Left colon (tissue), 2 donors: ENCODE results near the gene VPS35. TPM values are rescaled to one million over a fixed set of nuclear protein-coding genes. Genes with fewer than 3 reads are reported as not detected.
A peak's percentile ranks its signal among the peaks of the same experiment; 100 is the strongest.

Source experiments
- ATAC-seq: fragments of 200-7000 bp; cut with Tn5 transposase; one replicate; pipeline ENCODE4 v1.9.1; 2020; ENCODE audit warnings: mild to moderate bottlenecking, moderate library complexity
- DNase-seq, 2 donors: peaks; one replicate each; pipeline ENCODE4 v3.0.0-alpha.2; 2020
- intact Hi-C, 2 donors: fragments of 100-400 bp; cut with DNase I in 1 of 2; cut with micrococcal nuclease in 1 of 2; formaldehyde crosslinking; loops; one replicate each; pipeline versions ENCODE4 v1.11.2 to v1.14.0; 2022; cut with DNase I, micrococcal nuclease
- total RNA-seq, 2 donors: library from RNA; stranded (reverse); fragmentation: NEBNext Ultra II Directional; extraction: Animal tissue kit (Norgen Biotek cat#: 25700); gene quantifications; one replicate each; pipeline ENCODE4 v1.2.1, GENCODE V29; 2021
- donor health status: DM: no; HTN: no; CAD: no.
- donor health status: DM: yes; HTN: yes; CAD: no.

Gene VPS35
- total RNA-seq, 2 donors from 2014 or later: 82.1 to 108 TPM

DNA sequence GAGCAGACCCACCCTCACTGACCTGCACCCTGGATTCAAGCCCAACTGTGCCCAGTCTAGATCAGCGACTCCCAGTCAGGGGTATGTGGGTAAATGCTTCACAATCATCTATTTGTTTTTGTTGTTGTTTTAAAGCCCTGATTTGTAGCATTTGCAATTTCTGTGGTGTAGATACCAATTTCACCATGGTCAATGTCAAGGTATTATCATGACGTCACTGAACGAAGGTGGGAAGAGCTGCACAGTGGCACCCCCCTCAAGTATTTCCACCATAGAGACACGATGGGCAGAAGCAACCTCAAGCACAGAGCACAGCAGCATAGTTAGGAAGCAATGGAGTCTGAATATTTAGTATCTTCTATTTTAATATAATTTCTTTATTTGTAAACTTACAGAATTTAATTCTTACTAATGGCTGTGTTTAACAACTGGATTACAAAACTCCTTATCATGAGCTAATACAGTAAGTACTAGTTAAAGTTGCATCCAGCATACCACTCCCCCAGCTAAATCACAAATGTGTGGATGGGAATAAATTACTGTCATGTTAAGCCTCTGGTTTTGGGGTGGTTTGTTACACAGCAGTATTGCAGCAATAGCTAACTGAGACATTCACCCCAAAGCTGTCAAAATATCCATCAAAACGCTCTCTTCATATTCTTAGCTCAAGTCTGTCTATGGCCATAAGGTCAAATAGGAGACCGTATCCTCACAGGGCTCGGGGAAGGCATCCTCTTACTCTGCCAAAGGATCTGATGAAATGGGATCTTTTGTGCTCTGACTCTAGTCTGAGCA is 26.0 kb upstream of the VPS35 start:
- DNase-seq: no peak
- intact Hi-C loops: no loop called here
- no peak for ATAC-seq

DNA sequence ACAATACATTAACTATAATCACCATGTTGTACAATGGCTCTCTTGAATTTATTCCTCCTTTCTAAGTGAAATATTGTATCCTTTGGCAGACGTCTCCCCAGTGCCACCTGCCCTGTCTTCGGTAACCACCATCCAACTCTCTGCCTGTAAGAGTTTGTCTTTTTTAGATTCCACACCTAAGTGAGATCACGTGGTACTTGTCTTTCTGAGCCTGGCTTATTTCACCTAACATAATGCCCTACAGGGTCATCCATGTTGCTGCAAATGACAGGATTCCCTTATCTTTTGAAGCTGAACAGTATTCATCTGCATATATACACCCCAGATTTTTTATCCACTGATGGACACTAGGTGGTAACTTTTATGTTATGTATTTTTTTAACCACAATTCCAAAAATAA is 24.7 kb upstream of the VPS35 start:
- DNase-seq (no peak), ATAC-seq (no peak)
- intact Hi-C loops: no loop called here

DNA sequence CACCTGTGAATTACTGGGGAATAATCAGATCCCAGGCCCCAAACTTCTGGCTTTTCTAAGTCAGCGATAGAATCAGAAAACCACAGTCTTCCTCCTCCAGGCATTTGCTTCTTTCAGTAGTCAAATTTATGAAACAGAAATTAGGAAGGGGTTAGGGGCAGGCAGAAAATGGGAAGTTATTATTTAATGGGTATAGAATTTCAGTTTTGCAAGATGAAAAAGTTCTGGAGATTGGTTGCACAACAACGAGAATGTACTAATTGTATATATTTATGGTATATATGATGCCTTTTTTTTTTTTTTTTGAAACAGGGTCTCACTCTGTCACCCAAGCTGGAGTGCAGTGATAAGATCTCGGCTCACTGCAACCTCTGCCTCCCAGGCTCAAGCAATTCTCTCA is 23.9 kb upstream of the VPS35 start:
- intact Hi-C loops: no loop called here
- ATAC-seq: no peak

DNA sequence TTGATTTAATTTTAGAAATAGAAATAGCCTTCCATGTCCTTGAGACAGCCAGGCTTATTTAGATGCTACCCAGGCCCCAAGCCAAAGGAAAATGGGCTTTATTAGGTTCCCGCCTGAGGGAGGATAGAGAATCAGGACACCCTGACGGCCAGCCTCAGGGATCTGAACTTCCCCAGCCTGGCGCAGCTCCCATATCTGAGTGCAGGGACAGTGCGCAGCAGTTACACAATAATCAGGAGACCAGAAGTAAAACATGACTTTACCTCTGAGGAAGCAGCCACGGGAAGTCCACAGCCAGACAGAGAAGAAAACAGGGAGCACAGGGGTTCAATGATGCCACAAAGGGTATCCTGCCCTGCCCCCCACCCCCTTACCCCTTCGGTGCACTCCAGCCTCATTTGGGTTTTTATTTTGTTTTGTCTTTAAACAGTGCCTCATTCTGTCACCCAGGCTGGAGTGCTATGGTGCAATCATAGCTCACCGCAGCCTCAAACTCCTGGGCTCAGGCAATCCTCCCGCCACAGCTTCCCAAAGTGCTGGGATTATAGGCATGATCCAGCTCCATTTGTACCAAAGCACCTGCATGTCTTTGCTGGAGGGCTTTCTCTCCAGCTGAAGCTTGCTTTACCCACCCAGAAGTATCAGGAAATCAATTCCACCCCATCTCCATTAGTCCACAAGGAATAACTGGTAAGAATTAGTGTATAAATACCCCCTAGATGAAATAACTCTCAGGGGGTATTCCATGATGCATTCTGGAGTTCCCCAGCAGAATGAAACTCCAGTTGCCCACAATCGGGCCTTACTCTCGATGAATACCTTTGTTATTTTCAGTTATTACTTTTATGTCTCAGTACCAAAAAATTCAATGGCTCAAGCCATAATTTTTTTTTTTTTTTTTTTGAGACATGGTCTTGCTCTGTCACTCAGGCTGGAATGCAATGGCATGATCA is 22.4 kb upstream of the VPS35 start:
- DNase-seq: no peak
- intact Hi-C loops: no loop called here
- no peak for ATAC-seq

More for the DNA sequence above, 23.9 kb upstream of the VPS35 start:
- no peak for DNase-seq

DNA sequence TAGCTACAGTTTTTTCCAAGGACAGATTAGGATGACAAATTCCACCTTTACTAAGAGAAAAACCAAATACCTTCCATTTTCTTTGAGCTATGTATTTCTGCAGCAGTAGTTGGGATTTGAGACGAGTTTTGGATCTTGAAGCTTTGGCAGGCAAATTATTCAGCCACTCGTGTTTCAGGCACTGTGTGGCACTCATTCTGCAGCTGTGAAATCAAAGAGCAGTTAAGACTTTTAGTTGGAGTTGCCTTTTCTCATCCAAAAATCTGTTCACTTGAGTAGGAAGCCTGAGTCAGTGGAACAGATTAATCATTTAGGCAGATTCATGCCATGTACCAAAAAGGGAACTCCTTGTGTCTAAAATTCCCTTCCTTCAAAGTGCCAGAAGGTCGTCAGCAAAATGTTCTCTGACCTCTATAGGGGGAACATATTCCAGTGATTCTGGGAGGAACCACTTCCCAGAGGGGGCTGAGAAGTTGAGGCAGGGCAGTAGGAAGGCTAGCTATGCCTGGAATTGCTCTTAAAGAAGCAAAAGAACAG is 20.6 kb upstream of the VPS35 start:
- intact Hi-C loops: no loop called here
- no peak for ATAC-seq

DNA sequence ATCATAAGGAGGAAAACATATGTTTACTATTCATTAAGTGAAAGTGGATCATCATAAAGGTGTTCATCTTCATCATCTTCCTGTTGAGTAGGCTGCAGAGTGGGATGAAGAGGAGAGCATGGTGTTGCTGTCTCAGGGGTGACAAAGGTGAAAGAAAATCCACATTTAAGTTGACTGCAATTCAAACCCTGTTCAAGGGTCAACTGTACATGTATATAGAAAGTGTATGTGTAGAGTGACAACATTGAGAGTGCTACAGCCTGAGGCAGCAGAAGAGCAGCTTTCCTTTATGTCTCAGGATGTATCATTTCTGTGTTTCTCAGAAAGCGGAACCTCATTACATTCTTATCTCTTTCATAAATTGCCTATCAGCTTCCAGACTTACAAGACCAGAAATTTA is 17.7 kb upstream of the VPS35 start:
- no peak for ATAC-seq
- intact Hi-C loops: no loop called here

More for the DNA sequence above, 20.6 kb upstream of the VPS35 start:
- no peak for DNase-seq

DNA sequence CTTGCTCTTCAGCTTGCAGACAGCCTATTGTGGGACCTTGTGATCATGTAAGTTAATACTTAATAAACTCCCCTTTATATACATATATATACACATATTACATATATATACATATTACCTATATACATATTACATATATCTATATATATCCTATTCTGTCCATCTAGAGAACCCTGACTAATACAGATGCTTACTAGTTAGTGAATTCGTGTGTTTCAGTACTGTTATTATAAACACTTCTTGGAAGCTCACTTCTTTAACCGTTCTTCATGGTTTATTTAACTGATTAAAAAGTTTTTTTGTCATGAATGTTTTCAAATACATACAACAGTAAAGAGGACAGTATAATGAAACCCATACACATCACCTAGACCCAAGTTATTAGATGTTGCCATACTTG is 13.1 kb upstream of the VPS35 start:
- intact Hi-C loops: no loop called here
- ATAC-seq (no peak), DNase-seq (no peak)

More for the DNA sequence above, 17.7 kb upstream of the VPS35 start:
- DNase-seq: no peak

DNA sequence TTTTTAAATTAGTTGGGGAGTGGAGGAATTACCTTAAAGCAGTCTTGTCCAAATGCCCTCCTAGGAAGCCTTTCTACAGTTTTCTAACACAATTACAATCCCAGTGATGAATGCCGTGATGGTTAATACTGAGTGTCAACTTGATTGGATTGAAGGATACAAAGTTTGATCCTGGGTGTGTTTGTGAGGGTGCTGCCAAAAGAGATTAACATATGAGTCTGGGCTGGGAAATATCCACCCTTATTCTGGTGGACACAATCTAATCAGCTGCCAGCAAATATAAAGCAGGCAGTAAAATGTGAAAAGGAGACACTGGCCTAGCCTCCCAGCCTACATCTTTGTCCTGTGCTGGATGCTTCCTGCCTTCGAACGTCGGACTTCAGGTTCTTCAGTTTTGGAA is 12.6 kb upstream of the VPS35 start:
- no peak for DNase-seq

DNA sequence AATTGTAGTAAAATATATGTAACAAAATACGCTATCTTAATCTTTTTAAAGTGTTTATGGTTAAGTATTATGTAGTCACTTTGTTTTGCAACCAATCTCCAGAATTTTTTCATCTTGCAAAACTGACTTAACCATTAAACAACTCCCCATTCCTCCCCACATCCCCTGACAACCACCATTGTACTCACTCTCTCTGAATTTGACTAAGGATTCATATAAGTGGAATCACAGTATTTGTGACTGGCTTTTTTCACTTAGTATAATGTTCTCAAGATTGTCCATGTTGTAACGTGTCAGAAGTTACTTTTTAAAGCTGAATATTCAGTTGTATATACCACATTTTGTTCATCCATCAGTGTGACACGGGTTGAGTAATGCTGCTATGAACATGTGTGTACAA is 11.1 kb upstream of the VPS35 start:
- ATAC-seq: no peak
- no peak for DNase-seq
- intact Hi-C loops: no loop called here

More for the DNA sequence above, 12.6 kb upstream of the VPS35 start:
- ATAC-seq: no peak
- intact Hi-C loops: no loop called here

DNA sequence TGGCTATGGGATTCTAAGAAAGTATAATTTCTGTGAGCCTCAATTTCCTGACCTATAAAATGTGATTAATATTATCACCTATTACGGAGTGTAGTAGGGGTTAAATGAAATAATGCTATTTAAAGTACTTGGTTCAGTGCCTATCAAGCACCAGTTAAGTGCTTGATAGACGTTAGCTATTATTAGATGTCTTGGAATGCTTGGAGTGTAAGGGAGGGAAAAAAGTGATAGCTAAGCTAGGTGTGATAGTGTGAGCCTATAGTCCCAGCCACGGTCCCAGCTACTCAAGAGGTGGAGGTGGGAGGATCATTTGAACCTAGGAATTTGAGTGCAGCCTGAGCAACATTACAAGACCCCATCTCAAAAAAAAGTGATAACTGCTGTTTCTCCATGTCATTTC is 8.0 kb upstream of the VPS35 start:
- DNase-seq (no peak), ATAC-seq (no peak)
- intact Hi-C loops: loop anchor here in 1 of 2 donors (10.0 kb wide), 2 partner anchors 88 to 128 kb away; no protein-coding TSS in a partner anchor

DNA sequence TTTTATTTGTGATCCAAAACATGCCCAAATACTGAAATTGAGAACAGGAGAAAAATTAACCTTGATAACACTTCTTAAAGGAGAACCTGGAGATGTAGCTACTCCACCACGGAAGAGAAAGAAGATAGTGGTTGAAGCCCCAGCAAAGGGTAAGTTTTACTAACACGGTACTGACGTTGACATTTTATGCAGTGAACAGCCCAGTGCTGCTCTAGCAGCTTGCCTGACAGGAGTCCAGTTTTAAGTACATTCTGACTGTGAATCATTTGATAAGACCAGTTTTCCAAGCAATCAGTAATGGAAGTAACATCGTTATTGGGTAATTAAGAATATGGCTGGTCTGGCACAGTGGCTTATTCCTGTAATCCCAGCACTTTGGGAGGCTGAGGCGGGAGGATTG is 7.0 kb upstream of the VPS35 start:
- DNase-seq (no peak), ATAC-seq (no peak)
- intact Hi-C loops: loop anchor here in 1 of 2 donors (10.0 kb wide), 2 partner anchors 89 to 129 kb away; no protein-coding TSS in a partner anchor

DNA sequence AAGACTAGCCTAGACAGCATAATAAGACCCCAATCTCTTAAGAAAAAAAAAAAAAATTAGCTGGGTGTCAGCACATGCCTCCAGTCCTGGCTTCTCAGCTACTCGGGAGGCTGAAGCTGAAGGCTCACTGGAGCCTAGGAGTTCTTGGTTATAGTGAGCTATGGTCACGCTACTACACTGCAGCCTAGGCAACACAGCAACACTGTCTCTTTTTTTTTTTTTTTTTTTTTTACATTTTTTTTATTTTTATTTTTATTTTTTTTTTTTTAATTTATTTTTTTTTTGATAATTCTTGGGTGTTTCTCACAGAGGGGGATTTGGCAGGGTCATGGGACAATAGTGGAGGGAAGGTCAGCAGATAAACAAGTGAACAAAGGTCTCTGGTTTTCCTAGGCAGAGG is 4.6 kb upstream of the VPS35 start:
- intact Hi-C loops: loop anchor here in 1 of 2 donors (10.0 kb wide), 2 partner anchors 91 to 131 kb away; no protein-coding TSS in a partner anchor
- no peak for DNase-seq

DNA sequence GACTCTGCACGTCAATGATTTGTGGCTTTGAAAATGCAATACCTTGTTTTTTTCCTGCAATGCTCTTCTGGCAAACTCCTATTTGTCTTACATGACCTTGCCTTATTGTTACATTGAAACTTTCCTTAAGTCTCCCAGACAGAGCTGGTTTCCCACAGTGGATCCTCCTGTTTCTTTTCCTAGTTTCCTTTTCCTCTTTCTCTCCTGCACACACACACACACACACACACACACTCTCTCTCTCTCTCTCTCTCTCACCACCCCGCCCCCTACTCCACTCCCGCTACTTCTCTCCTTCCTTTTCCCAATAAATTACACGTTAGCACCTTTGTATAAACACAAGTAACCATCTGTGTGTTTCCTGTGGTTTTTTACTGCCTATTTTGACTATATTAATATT is 2.7 kb upstream of the VPS35 start:
- DNase-seq (no peak), ATAC-seq (no peak)
- intact Hi-C loops: loop anchor here in 1 of 2 donors (10.0 kb wide), 2 partner anchors 93 to 133 kb away; no protein-coding TSS in a partner anchor

More for the DNA sequence above, 4.6 kb upstream of the VPS35 start:
- no peak for ATAC-seq

DNA sequence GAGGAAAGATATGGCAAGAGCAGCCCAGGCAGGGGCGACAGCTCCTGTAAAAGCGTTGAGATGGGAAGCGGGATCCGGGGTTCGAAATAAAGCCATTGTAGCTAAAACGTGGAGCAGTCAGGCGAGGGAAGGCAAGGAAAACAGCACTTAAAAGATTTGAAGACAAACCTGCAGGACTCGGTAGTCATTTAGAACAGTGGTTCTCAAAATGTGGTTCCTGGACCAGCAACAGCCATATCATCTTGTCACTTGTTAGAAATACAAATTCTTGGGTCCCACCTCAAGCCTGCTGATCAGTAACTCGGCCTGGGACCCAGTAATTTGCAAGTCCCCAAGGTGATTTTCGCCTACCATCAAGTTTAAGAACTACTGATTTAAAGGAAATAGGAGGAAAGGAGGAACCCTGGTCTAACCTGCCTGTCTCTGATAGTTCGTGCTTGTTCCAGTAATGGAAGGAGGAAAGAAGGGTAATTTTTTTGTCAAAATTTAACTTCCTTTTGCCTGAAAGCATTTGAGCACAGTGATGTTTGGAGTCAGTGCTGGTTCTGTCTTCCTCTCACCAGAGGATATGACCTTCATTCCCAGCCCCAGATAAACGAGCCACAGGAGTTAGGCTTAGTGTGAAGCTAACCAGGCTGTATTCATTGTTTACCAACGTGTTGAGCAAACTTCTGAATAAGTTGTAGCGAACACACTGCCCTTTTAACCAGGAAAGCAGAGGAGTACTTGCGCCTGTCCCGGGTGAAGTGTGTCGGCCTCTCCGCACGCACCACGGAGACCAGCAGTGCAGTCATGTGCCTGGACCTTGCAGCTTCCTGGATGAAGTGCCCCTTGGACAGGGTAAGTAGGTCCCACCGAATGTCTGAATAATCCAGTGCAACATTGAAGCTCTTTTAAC is 1.6 kb upstream of the VPS35 start:
- ATAC-seq (peak; percentile 24), DNase-seq (peak; percentile 39 to 48)
- intact Hi-C loops: loop anchor here in 1 of 2 donors (10.0 kb wide), 2 partner anchors 94 to 134 kb away; no protein-coding TSS in a partner anchor

DNA sequence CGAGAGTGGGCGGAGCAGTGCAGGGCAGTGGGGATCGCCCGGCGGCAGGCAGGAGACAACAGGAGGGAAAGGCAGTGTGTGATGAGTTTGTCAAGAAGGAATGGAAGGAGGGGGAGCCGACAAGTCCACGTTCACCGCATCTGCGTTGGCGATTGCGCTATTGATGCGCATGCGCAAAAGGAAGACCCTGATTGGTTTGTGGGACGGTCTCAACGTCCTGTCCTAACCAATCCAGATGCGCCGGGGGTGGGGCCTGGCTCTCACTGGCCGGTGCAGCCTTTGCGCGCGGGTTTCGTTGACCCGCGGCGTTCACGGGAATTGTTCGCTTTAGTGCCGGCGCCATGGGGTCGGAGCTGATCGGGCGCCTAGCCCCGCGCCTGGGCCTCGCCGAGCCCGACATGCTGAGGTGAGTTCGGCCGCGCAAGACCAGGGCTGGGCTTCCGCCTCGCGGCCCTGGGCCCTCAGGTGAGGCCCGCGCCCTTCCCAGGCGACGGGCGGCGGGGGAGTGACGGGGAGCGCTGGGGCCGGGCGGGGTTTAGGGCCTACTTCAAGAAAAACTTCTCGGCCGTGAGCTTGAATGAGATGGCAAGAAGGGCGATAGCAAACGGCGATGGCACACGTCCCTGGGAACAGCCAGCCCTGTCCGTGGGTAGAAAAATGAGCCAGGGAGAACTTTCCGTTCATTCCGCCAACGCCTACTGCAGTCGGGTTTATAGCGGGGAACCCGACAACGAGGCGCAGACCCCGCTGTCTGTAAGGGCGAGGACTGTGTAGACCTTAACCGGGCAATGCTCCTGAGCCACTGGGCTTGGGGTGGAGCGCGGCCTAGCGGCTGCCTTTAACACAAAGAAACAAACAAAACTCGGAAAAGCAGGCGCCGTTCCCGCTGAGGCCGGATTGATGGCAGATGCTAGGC is 645 bp upstream of the VPS35 start, which contains the start of gene ORC6:
Gene ORC6 (plus strand): TSS at position 295 of the 916 bp plus-strand sequence. CDS start 47 bp downstream, at position 342.
- DNase-seq (peak; percentile 98 to 99), ATAC-seq (peak; percentile 78)
- intact Hi-C loops: loop anchor here in 1 of 2 donors (10.0 kb wide), 2 partner anchors 95 to 135 kb away; no protein-coding TSS in a partner anchor

DNA sequence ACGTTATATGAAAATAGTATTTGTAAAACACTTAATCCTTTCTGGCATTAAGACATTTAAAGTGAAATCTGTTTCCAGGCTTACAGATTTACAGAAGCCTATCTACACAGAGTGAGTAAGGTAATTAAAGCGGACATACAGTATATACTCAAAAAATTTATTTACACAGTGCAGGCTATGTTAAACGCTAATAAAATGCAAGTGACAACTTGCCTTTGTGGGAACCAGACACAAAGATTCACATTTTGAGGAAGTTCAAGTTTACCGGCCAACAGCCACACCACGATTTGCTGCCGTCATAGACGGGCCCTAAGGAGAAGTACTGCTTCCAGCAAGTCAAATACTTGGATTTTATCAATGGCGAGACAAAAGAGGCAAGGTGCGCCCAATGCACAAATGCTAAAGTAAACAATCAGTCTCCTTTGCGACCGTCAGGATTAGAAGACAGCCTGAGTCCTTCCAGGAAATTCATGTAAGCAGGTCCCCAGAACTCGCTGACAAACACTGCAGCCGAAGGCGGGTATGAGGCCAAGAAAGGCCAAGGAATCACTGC is 801 bp downstream of the VPS35 start:
- intact Hi-C loops: no loop called here
- peak; percentile 18 for ATAC-seq
- DNase-seq: peak; percentile 51 to 54

DNA sequence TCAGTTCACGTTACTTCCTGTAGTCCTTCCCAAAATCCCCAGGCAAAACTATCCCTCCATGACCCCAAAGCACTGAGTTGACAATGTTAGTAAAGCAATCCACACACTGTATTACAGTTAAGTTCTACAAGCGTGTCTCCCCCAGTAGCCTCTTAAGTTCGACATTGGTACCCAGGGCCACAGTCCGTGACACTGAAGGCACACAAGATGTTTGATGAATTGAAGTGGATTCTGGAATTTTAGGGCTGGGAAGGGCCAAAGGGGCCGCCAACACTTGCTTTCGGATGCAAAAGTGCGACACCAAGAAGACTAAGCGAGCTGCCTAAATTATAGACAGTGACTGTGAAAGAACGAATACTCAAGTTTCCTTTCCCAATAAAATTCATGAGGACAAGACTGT is 1.5 kb downstream of the VPS35 start:
- no peak for DNase-seq
- intact Hi-C loops: no loop called here

More for the DNA sequence above, 1.5 kb downstream of the VPS35 start:
- ATAC-seq: no peak
